Measurements from ENCODE around the gene CCSER1. TPM values are rescaled to one million over a fixed set of nuclear protein-coding genes. Genes with fewer than 3 reads are reported as not detected.

The CCSER1 gene
- total RNA-seq, 6 donors from 2014 or later: 4.4 to 26.1 (median 13.8) TPM

DNA sequence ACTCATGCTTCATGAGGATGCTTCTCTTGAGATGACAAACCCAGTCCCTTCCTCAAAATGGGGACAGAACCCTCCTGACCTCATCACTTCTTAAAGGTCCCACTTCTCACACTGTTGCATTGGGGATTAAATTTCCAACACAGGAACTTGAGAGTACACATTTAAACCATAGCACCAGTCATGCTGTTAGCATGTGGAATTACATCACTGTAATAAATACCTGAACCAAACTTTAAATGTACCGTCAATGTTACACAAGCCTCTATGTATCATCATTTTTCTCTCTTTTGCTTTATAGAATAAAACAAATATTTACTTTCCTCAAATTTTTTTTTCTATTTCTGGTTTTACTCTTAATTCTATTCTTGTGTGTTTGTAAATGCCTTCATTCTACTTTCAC lies 448.2 kb downstream of the CCSER1 start:
- no peaks in the 10 kb centered on the region for H3K4me1 ChIP-seq
- no peak overlapping the region for H3K4me3 ChIP-seq
- 75 to 83% methylated on average over 1 of the region's 1 CpG for WGBS, 2 donors
- DNase-seq (no peak), ATAC-seq (ENCODE audit: low FRiP score in 2 of 2) (no peak)
- no peak overlapping the region for H3K27ac ChIP-seq
- no peaks in the 10 kb centered on the region for H3K27me3 ChIP-seq
- H3K36me3 ChIP-seq: no peaks in the 10 kb centered on the region
- no peaks in the 10 kb centered on the region for H3K9me3 ChIP-seq
- TF ChIP-seq, protein P1, sequence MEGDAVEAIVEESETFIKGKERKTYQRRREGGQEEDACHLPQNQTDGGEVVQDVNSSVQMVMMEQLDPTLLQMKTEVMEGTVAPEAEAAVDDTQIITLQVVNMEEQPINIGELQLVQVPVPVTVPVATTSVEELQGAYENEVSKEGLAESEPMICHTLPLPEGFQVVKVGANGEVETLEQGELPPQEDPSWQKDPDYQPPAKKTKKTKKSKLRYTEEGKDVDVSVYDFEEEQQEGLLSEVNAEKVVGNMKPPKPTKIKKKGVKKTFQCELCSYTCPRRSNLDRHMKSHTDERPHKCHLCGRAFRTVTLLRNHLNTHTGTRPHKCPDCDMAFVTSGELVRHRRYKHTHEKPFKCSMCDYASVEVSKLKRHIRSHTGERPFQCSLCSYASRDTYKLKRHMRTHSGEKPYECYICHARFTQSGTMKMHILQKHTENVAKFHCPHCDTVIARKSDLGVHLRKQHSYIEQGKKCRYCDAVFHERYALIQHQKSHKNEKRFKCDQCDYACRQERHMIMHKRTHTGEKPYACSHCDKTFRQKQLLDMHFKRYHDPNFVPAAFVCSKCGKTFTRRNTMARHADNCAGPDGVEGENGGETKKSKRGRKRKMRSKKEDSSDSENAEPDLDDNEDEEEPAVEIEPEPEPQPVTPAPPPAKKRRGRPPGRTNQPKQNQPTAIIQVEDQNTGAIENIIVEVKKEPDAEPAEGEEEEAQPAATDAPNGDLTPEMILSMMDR (IDR thresholded peaks at IDR 0.05): no peak
- TF ChIP-seq POLR2A (IDR thresholded peaks at IDR 0.05) (no peak), EP300 (IDR thresholded peaks at IDR 0.05) (no peak), POLR2AphosphoS5 (IDR thresholded peaks at IDR 0.05) (no peak)

DNA sequence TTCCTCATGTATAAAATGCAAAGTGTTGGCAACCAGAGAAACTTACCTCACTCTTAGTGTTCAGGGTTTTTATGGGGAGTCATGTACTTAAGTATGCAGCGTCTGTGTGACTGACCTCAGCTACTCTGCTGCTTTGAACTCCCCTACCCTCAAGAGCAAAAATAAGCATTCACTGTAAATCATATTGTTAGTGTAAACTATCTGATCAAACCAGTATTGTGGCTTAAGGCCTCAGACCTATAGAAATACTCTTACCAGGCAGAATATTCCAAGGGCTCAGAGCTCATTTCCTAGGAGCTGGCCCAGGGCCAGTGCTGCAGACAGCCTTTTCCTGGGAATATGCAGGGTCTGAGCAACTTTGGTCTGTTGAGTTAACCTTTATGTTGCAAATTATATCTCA lies 453.1 kb downstream of the CCSER1 start:
- Histone ChIP-seq H3K27ac (no peak overlapping the region), H3K9me3 (no peaks in the 10 kb centered on the region), H3K4me3 (no peak overlapping the region), H3K36me3 (no peaks in the 10 kb centered on the region), H3K27me3 (no peaks in the 10 kb centered on the region), H3K4me1 (no peaks in the 10 kb centered on the region)
- ATAC-seq (ENCODE audit: low FRiP score in 2 of 2): no peak
- TF ChIP-seq POLR2A (IDR thresholded peaks at IDR 0.05) (no peak), EP300 (IDR thresholded peaks at IDR 0.05) (no peak), POLR2AphosphoS5 (IDR thresholded peaks at IDR 0.05) (no peak)
- TF ChIP-seq, protein P1 (IDR thresholded peaks at IDR 0.05): no peak
- WGBS, 2 donors: 80 to 88% methylated on average over 1 of the region's 1 CpG
- DNase-seq: no peak

DNA sequence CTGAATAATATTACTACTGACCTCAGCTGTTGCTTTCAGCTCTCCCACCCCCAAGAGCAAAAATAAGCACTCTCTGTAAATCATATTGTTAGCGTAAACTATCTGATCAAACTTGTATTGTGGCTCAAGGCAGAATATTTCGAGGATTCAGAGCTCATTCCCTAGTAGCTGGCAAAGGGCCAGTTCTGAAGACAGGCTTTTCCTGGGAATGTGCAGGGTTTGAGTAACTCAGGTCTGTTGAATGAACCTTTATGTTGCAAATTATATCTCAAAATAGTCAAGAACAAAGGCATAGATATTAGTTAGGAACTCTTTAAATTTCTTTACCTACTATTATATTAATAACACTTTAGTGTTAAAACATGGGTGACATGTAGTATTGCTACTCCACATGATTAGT lies 454.9 kb downstream of the CCSER1 start:
- DNase-seq: no peak
- H3K9me3 ChIP-seq: no peaks in the 10 kb centered on the region
- ATAC-seq (ENCODE audit: low FRiP score in 2 of 2): no peak
- no peaks in the 10 kb centered on the region for H3K4me1 ChIP-seq
- WGBS, 2 donors: 63 to 78% methylated on average over 2 of the region's 2 CpGs
- H3K36me3 ChIP-seq: no peaks in the 10 kb centered on the region
- no peak for TF ChIP-seq POLR2A (IDR thresholded peaks at IDR 0.05)
- TF ChIP-seq, protein P1 (IDR thresholded peaks at IDR 0.05): no peak
- no peak overlapping the region for H3K4me3 ChIP-seq
- no peaks in the 10 kb centered on the region for H3K27me3 ChIP-seq
- no peak overlapping the region for H3K27ac ChIP-seq

DNA sequence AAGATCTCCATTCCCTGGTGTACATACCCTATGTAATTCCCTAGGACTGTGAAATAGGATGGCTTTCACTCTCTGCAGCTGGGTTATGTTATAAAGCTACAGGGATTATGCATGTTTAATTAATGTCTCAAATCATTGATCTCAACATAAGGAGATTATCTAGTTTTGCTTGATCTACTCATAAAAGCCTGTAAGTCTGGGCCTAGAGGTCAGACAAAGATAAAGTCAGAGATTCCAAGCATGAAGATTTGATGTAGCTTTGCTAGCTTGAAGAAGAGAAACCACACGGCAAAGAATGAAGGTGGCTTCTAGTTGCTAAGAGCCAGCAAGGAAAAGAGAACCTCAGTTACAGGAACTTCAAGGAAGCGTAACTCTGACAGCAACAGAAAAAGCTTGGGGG lies 456.9 kb downstream of the CCSER1 start:
- WGBS, 2 donors: 79% methylated on average over 2 of the region's 2 CpGs
- Histone ChIP-seq H3K27ac (no peak overlapping the region), H3K4me3 (no peak overlapping the region), H3K27me3 (no peaks in the 10 kb centered on the region), H3K4me1 (no peaks in the 10 kb centered on the region), H3K36me3 (no peaks in the 10 kb centered on the region), H3K9me3 (no peaks in the 10 kb centered on the region)
- ATAC-seq (ENCODE audit: low FRiP score in 2 of 2): no peak
- TF ChIP-seq EP300 (IDR thresholded peaks at IDR 0.05): no peak
- TF ChIP-seq, protein P1 (IDR thresholded peaks at IDR 0.05): no peak
- TF ChIP-seq POLR2AphosphoS5 (IDR thresholded peaks at IDR 0.05): no peak
- TF ChIP-seq POLR2A (IDR thresholded peaks at IDR 0.05): no peak
- no peak for DNase-seq

DNA sequence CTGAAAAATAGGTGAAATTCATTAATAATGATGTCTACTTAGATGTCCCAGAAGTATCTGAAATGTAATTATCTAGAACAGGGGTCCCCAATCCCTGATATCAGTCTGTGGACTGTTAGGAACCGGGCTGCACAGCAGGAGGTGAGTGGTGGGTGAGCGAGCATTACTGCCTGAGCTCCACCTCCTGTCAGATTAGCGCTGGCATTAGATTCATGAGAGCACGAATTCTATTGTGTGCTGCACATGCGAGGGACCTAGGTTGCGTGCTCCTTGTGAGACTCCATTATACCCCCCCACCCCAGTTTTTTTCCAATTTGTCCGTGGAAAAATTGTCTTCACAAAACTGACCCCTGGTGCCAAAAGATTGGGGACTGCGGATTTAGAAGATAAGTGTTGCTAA lies 458.8 kb downstream of the CCSER1 start:
- Histone ChIP-seq H3K27ac (no peak overlapping the region), H3K4me3 (no peak overlapping the region), H3K9me3 (no peaks in the 10 kb centered on the region), H3K4me1 (no peaks in the 10 kb centered on the region), H3K27me3 (no peaks in the 10 kb centered on the region), H3K36me3 (no peaks in the 10 kb centered on the region)
- TF ChIP-seq, protein P1 (IDR thresholded peaks at IDR 0.05): no peak
- no peak for TF ChIP-seq EP300 (IDR thresholded peaks at IDR 0.05)
- DNase-seq (no peak), ATAC-seq (ENCODE audit: low FRiP score in 2 of 2) (no peak)
- WGBS, 2 donors: 92 to 98% methylated on average over 8 of the region's 8 CpGs

Data from upper lobe of left lung (tissue), 6 donors.